GM12892 (cell line): ENCODE data around the gene SLC25A30.

ENCODE experiments used
- POLR2A ChIP-seq: IDR thresholded peaks from 2 replicates; pipeline ENCODE4 v1.6.1; 2011; ENCODE audit warnings: low read depth, low read length, control low read depth
- POLR2AphosphoS5 ChIP-seq: IDR thresholded peaks from 2 replicates; pipeline ENCODE4 v1.6.1; 2011; ENCODE audit warnings: low read depth, low read length, control low read depth
- TAF1 ChIP-seq: IDR thresholded peaks from 2 replicates; pipeline ENCODE4 v1.6.1; 2011; ENCODE audit warnings: low read depth, mild to moderate bottlenecking, control low read depth, low read length, borderline replicate concordance

GRCh38 chr13:45464687-45465453, 46.7 kb upstream of the SLC25A30 start, which contains the start of gene COG3:
- TF ChIP-seq POLR2A (peak; percentile 80; the same call in 1 of the 2 replicates), POLR2AphosphoS5 (peak; percentile 85), TAF1 (no peak; the same call in 1 of the 2 replicates)
